GM19193 (cell line): ENCODE measurements around the gene BIRC5.

Experiments used
- POLR2A ChIP-seq: IDR thresholded peaks from 4 replicates; pipeline ENCODE4 v1.6.1; 2011; ENCODE audit not compliant: insufficient read depth, insufficient read length; ENCODE audit errors: extremely low read depth

The BIRC5 gene

DNA sequence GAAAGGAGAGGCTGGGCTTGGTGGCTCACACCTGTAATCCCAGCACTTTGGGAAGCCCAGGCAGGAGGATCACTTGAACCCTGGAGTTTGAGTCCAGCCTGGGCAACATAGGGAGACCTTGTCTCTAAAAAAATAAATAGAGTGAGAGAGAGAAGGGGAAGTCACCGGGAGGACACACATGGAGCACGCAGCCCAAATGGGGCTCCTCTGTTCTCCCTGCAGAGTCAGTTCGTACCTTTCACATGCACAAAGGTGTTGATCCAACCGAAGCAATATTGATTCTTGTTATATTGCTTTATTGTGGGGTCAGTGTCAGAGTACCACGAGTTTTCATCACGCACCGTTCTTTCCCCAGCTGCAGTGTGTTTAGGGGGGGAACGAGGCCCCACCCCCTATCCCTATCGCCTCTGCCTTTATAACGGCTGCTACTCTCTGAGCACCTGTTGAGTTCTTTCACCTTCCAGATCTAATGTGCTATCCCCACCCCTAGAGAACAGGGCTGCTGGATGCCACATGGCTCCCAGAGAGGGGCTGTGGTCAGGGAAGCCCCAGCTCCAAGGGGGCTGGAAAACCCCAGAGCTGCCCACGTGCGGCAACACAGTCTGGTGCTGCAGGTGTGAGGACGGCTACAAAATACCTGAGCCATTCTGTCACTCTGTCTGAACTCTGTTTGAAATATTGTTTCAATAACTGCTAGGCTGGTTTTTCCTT, 16.4 kb downstream of the BIRC5 start:
- no peak for TF ChIP-seq POLR2A

DNA sequence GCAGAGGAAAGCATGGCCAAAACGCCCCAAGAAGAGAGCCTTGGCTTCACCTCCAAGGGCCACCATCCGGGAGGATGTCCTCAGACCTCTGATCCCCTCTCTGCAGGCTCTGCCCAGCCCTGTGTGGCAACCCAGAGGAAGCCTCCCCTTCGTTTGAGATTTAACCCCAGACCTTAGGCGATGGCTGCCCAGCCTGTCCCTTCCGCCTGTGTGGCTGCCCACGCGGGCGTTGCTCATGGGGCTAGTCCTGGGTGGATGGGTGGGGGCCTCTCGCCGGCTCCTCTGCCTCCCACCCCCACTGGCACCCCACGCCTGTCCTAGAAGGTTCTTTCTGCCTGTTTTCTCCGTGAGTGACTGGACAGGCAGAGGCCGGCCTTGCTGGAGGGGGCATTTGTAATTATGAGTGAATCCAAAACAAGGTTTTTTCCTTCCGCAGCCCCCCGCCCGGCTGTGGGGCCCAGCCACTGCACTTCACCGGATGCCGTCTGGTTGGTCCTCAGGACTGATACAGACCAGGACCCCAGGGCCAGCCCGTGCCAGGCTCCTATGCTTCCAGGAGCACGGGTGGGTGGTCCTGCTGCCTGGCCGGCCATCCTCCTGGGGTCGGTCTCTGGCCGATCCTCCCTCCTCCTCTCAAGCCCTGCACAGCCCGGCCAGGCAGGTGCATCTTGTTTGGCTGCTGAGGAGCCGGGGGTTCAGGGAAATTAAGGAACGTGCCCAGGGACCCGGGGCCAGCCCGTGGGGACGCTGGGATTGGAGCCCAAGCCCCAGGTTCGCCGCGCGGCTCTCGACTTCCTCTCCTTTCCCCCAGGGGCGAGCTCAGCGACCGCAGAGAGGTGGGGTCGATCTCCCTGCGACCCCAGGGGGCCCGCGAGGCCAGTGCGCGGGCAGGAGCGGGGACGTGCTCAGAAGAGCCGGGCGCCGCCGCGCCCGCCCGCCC, 17.2 kb downstream of the BIRC5 start, which contains the start of gene TMEM235:
TMEM235 (plus strand) TSS at position 636 of the 940 bp plus-strand sequence. CDS start 393 bp downstream, outside the sequence.
- TF ChIP-seq POLR2A = no peak

DNA sequence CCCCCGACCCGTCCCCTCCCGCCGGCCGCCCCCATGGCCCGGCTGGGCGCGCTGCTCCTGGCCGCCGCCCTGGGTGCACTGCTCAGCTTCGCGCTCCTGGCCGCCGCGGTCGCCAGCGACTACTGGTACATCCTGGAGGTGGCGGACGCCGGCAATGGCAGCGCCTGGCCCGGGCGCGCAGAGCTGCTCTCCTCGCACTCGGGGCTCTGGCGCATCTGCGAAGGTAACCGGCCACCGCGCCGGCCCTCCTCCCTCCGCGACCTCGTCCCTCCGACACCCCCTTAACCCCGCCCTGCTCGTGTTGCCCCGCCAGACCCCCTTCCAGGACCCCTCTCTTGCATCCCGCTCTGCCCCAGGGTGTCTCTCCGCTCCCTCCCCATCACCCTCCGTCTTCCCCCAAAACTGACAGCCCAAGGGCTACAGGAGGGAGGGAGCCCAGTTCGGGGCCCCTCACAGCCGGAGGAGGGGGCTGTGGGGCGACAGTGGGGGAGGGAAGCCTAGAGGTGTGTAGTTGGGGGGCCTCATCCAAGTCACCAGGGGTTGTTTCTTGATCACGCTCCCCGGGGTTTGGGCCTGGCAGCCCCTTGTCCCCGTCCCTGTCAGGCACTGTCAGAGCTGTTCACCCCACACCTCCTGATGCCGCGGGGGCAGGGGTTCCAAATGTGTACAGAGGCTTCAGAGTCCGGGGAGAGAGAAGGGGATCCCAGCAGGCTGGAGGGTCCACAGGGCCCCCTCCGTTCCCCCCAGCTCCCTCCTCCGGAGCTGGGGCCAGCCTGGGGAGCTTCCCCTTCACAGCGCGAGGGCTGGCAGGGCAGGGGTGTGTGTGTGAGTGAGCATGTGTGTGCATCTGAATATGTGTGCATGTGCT, 18.2 kb downstream of the BIRC5 start:
- TF ChIP-seq POLR2A = no peak

DNA sequence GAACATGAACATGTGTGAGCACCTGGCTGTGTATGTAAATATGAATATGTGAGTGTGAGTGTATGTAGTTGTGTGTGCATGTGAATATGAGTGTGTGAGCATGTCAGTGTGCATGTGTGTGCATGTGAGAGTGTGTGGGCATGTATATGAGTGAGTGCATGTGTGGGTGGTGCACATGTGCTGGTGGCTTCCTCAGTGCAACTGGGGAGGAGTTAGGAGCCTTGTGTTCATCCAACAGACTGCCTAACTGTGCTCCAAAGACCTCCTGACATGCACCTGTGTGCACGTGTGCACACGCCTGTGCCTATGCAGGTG, 18.8 kb downstream of the BIRC5 start:
- TF ChIP-seq POLR2A = no peak

DNA sequence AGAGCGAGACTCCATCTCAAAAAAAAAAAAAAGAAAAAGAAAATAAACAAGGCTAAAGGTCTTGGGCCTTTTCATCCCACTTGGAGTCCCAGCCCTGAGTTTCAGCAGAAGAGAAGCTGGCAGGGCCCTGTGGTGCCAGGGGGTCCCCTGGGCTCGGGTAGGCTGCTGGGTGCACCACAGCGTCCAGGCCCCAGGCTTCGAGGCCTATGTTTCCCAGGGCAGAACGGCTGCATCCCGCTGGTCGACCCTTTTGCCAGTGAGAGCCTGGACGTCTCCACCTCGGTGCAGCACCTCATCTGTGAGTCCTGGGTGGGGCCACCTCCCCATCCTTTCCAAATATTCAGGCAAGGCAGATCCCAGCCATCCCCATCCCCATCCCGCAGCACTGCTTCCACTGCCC, 19.6 kb downstream of the BIRC5 start:
- TF ChIP-seq POLR2A = no peak

DNA sequence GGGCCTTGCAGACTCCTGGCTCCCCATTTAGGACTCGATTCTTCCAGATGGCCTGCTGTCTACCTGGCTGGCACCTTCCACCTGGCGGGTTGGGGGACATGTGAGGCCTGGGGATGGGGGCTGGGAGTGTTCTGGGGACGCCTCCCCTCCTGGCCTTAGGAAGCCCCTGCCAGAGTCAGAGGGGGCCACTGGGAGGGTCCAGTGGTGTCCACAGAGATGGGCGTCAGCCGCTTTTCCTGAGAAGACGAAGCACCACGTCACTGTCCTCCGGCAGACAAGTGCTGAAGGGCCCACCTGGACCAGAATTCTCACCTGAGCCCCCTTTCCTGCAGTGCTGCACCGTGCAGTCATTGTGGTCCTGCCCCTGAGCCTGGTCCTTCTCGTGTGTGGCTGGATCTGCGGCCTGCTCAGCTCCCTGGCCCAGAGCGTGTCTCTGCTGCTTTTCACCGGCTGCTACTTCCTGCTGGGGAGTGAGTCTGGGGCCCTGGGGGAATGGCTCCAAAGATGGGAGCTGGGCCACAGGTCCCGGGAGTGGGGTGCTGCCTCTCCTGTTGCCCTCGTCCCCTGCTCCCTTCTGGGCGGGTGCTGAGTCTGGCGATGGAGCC, 20.3 kb downstream of the BIRC5 start:
- no peak for TF ChIP-seq POLR2A

DNA sequence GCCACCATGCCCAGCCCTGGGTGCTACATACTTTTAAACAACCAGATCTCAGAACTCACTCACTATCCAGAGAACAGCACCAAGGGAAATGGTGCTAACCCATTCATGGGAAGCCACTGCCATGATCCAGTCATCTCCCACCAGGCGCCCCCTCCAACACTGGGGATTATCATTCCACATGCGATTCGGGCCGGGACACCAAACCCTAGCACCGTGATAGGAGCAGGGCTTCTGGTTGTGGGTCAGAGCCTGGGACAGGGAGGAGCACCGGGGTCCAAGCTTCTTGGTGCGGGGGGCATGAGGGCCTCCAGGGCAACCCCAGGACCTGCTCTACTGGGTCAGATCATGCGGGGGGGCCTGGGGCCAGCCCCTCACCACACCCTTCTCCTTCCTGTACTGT, 21.8 kb downstream of the BIRC5 start:
- no peak for TF ChIP-seq POLR2A

DNA sequence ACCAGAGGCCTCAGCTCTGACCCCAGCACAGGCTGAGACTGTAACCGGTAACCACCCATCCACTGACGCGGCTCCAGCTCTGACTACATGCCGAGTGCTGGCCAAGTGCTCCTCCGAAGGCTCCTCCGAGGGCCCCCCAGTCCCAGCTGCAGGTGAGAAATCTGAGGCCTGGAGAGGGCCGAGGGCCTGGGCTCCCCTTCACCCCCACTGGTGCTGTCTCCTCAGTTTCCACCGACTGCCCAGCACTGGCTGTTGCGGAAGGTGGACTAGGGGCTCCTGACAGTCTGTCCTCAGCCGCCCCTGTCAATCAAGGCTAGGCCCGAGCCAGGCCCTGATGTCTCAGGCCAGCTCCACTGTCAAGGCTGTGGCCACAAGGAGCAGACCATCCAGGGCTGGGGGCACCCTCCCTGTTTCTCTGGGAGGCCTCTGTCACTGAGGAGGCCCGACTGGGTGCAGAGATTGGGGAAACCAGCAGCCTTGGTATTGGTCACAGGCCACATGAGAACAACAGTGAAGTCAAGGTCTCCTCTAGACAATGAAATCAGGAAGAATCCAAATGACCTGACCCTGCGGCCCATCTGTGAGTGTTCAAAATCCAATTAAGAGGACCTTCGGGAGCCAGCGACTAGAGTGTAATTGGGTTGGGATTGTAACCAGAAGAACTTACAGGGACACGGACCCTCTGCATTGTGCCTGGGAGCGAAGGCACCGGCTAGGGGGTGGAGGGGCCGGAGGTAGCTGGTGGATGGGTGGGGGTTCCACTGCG, 22.5 kb downstream of the BIRC5 start:
- TF ChIP-seq POLR2A = no peak

DNA sequence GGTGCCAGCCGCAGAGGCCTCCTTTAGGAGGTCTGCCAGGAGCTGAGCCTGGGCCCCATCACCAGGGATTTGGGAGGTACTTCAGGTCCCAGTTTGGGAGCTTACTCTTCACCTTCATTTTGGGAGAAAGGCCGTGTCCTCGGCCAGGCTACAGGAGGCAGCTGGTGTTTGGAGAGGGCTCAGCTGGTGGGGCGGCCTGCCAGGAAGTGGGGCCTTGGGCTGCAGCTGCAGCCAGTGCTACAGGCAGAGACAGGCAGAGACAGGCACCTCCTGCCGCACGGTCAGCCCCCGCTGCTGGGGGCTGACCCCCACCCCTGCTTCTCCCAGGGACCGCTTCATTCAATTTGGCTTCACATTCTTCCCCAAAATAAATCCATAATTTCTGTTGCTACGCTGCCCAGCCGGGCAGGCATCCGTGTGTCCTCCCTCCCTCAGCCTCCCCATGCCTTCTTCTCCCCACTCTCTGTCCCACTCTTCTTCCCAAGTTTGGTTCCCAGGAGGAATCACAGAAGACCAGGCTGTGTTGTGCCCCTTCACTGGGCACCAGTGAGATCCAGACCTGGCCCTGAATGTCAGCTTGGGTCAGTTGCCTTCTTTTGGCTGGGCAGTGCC, 23.5 kb downstream of the BIRC5 start:
- no peak for TF ChIP-seq POLR2A

DNA sequence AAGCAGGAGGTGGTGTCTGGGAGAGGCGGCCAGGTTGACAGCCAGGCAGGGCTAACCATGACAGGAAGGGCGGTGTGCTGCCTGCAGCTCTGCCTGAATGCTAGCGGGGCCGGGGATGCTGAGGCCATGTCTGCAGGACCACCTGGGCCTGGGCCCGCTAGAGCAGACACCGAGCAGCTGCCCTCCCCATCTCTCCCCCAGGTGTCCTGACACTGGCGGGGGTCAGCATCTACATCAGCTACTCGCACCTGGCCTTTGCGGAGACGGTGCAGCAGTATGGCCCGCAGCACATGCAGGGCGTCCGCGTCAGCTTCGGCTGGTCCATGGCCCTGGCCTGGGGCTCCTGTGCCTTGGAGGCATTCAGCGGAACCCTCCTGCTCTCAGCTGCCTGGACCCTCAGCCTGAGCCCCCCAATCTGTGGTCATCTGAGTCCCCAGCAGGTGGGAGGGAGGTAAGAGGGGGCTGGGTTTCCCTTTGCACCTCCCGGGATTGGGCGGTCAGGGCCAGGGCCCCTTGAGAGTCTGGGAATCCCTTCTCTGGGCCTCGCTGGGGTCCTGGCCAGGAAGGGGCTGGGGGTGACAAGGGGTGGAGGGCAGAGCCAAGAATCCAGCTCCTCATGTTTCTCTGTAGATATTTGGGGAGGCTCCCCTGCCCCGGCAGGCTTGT, 24.9 kb downstream of the BIRC5 start:
- no peak for TF ChIP-seq POLR2A

DNA sequence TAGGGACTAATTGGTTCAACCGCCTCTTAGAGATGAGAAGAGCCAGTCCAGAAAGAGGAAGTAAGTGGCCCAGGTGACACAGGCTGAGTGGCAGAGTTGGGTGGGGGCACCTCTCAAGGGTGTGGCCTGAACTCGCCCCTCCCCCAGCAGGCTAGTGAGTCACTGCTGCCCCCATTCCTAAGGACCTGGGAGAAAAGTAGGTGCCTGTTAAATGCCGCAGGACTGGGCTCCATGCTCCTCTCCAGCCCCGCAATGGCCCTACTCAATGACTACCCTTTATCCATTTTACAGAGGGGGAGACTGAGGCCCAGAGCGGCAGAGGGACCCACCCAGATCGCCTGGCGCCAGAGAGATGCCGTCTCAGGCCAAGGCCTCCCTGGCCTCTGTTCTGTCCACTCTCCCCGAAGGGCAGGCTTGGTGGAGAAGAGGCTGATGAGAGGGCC, 25.5 kb downstream of the BIRC5 start:
- no peak for TF ChIP-seq POLR2A

DNA sequence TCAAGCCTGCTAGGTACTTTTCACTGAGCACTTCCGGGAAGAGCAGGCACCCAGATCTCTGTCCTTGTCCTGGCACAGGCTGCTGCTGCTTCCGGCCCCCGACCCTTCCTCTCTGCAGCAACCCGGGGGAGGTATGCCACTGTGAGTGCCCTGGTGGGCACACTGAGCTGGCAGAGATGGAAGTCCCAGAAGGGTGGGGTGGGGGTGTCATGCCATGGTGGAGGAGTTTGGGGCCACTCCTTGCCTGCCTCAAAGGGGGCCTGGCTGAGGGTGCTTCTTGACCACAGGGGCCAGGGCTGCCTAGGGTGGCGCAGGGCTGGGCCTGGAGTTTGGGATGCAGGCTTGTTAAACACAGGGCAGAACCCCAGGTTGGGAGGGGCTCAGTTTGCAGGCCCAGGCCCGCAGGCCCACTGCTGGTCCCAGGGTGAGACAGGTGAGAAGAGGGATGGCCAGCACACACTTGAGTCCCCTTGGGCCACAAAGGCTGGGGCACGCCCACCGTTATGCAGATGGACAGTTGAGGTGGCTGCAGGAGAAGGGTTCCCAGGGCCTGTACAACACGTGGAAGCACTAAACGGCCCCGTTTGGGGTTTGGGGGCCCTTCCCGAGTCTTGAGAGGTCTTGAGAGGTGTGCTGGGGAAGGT, 26.1 kb downstream of the BIRC5 start:
- no peak for TF ChIP-seq POLR2A

DNA sequence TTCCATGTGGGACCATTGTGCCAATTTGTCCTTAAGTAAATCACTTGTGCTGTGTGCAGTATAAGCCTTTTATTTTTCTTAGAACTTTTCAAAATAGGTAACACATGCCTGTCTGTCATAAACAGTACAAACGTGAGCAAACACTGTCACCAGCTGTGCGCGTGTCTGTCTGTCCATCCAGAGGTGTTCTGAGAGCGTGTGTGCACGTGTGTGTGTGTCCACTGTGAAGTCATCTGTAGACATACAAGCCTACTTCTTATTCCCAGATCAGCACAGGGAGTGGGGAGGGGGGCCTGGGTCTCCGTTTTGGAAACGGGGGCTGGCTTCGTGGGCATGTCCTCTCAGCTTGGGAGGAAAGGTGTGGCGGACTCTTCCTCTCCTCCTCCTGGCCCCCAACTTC, 26.8 kb downstream of the BIRC5 start:
- no peak for TF ChIP-seq POLR2A
